ENCODE results near the gene LPP. TPM values are rescaled to one million over a fixed set of nuclear protein-coding genes. Genes with fewer than 3 reads are reported as not detected.
A peak's percentile ranks its signal among the peaks of the same experiment; 100 is the strongest.

The LPP gene
- total RNA-seq, 1 experiment from 2014 or later = 32.6 TPM

- DNase-seq (ENCODE audit: low read depth) = peak; percentile 88
Observed at GRCh38 chr3:188196232-188196990, 42.5 kb downstream of the LPP start.

DNA sequence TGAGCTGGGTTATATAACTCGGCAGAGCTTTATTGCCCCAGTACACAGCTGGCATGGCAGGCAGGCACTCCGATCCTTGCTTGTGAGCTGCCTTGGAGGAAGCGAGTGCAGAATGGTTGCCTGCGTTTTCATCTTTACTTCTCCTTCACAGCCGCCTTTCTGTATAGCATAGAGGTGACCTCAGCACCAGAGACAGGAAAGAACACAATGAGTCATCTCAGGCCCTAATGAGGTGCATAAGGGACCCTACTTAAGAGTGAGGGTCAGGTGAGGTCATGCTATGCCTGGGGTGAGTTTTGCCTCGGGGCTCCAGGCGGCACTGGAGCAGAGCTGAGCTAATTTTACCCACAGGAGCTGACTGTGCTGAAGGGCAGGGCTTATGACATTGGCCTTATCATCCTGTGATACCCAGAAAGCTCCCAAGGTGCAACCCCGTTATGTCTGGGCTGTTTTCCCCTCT, 43.5 kb downstream of the LPP start:
- DNase-seq (ENCODE audit: low read depth) = peak; percentile 96

- peak; percentile 37 for DNase-seq (ENCODE audit: low read depth)
Observed at GRCh38 chr3:188198001-188198400, 44.0 kb downstream of the LPP start.

- DNase-seq (ENCODE audit: low read depth) = no peak
Observed at GRCh38 chr3:188198760-188199327, 44.9 kb downstream of the LPP start.

DNA sequence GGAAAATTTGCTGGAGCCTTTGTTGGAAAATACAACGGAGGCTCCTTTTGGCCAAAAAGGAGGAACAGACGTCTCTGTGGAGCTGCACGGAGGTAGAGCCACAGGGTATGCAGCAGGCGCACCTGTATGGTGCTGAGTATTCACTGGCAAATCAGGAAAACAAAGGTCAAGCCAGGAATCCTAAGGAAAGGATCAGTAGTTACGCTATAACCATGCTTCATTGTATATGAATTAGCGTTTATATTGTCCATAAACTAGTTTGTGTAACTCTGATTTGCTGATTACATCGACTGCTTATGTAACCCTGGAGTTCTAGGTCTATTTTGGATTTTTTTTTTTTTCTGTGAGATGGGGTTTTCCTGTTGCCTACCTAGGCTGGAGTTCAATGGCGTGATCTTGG, 45.4 kb downstream of the LPP start:
- no peak for DNase-seq (ENCODE audit: low read depth)

GRCh38 chr3:188200481-188200880, 46.5 kb downstream of the LPP start:
- DNase-seq (ENCODE audit: low read depth) = no peak

DNA sequence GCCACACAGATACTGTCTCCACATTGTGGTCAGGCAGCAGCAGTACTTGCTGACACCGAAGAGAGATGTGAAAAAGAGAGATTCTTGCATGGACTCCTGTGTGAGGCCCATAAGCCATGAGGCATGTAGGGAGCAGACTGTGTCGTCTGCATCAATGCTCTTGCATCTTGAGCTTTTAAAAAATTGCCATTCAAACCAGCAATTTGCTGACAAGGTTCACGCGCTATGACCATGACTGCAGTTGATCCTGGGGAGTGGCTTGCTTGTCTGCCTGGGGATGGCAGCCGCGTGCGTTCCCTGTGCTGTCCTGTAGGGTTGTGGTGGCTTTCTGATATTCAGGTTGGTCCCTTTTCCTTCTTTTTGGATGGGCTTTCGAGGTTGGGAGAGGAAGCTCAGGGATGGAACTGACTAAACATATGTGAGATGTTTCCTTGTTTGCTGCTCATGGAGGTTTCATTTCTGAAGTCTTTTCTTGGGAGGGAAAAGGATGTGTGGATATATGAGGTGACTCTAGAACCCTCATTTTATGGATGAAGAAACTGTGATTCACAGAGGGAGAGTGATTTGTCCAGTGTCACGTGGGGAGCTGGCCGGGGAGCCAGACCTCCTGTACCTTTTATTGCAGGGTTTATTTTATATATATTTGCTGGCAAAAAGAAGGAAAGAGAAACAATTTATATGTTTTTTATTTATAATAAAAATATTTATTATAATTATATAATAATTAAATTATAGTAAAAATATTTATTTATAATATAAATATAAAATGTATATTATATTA, 48.6 kb downstream of the LPP start:
- no peak for DNase-seq (ENCODE audit: low read depth)

GRCh38 chr3:188204526-188204925, 50.6 kb downstream of the LPP start:
- DNase-seq (ENCODE audit: low read depth) = no peak

- peak; percentile 34 for DNase-seq (ENCODE audit: low read depth)
Observed at GRCh38 chr3:188205992-188206416, 52.0 kb downstream of the LPP start.

DNA sequence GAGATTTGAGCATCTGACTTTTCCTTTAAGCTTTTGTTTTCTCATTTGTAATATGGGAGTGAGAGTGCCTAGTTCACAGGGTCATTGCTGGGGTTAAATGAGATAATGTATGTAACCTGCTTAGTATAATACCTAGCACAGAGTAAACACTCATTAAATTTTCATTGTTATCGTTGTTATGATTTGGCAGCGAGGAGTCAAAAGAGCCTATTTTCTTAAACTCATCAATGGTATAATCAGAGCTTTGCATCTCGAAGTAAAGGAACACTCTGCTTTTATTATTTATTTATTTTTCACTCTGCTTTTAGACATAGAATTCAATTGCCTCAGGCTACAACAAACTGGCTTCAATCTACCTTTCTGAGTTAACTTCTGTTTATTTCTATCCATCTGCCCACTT, 52.8 kb downstream of the LPP start:
- no peak for DNase-seq (ENCODE audit: low read depth)

DNA sequence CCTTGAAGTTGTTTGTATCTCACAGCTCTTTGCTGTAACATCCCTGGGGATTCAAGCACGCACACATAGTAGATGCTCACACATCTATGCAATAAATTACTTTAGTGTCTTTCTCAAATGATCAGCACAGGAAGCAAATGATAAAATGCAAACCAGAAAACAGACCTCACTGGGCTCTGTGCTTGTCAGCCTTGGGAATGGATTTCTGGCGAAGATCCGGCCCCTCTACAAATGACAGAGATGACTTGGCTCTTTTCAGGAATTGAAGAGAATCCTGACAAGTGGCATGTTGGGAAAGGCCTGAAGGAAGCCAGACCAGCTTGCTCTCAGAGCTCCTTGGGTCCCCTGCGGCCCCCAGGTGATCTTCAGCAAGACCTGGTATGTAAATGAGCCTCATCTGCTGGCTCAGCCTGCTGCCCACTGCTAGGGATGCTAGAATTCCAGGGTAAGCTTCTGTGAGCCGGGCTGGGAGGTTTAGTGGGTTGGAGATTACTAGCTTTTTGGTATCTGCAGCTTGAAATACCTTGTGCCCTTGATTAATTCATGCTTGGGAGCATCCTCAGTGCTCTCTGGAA, 54.1 kb downstream of the LPP start:
- DNase-seq (ENCODE audit: low read depth) = no peak

- no peak for DNase-seq (ENCODE audit: low read depth)
Observed at GRCh38 chr3:188208516-188208981, 54.6 kb downstream of the LPP start.

GRCh38 chr3:188209034-188209433, 55.1 kb downstream of the LPP start:
- DNase-seq (ENCODE audit: low read depth) = no peak

GRCh38 chr3:188209740-188210139, 55.8 kb downstream of the LPP start:
- no peak for DNase-seq (ENCODE audit: low read depth)

- DNase-seq (ENCODE audit: low read depth) = peak; percentile 65
Observed at GRCh38 chr3:188211476-188211875, 57.5 kb downstream of the LPP start.

DNA sequence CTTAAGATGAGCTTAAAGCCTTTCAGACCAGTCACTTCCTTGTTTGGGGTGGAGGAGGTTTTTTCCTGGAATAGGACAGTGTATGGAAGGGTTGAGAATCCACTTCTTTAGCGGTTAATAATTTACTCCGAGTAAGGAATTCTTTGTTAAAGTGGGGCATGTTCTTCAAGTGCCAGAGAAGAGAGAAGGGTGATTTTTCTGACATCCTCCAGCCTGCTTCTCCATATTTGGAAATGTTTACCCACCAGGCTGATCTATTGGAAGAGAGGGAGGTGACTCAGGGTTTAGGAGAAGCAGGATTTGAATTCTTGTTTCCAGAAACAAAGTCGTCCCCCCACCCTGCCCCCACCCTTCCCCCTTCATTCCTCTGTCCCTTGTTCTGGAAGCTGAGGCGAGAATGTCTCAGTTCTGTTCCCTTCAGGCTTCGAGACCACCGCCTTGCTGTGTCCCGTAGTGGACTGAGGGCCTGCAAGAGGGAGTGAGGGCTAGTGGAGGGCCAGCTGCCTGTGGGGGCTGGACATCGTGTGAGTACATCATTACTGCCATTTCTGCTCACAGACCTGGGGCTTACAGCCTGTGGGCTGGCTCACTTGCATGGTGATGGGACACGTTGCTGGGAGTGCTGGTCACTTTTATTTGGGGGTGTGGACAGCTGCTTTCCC, 58.5 kb downstream of the LPP start:
- peak; percentile 81 for DNase-seq (ENCODE audit: low read depth)

- DNase-seq (ENCODE audit: low read depth) = no peak
Observed at GRCh38 chr3:188214442-188214841, 60.5 kb downstream of the LPP start.

DNA sequence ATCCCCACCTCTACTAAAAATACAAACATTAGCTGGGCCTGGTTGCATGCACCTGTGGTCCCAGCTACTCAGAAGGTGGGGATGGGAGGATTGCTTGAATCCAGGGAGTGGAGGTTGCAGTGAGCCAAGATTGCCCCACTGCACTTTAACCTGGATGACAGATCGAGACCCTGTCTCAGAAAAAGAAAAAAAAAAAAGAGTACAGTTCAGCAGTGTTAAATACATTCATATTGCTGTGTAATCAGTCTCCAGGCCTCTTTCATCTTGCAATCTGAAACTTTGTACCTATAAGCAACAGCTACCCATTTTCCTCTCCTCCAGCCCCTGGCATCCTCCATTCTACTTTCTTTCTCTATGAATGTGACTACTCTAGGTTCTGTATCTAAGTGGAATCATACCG, 61.2 kb downstream of the LPP start:
- no peak for DNase-seq (ENCODE audit: low read depth)

DNA sequence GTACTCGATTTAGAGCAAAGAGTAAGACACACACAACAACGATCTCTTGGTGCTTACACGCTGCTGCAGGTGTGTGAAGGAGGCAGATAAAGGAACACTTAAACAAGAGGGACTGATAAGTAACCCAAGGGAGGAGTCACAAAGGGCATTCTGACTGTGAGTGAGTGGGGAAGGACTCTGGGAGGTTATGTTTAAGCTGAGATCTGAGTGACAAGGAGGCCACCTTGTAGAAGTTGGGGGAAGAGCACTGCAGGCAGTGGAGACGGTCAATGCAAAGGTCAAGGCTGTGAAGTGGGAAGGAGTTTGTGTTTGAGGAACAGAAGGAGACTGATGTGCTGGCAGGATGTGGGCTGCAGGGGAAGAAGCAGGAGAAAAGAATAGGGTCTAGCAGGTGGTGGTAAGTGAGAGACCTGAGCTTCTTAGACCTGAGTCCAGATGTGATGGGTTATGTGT, 63.1 kb downstream of the LPP start:
- no peak for DNase-seq (ENCODE audit: low read depth)

- no peak for DNase-seq (ENCODE audit: low read depth)
Observed at GRCh38 chr3:188217726-188218125, 63.8 kb downstream of the LPP start.

- no peak for DNase-seq (ENCODE audit: low read depth)
Observed at GRCh38 chr3:188218603-188219002, 64.6 kb downstream of the LPP start.

DNA sequence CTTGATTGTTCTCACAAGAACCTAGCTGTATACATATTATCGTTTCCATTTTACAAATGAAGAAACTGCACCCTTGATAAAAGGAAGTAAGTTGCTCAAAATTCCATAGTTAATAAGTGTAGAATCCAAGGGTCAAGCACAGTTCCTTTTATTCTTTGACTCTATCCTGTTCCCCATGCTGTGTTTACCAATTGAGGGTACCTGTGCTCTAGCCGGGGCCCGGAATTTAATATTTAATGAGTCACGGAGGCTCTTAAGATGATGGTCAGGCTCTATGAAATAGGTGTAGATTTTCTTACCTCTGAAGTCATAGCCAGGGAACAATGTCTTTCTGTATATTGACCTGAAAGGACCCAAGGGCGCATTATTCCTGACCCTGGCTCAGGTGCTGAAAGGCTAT, 65.2 kb downstream of the LPP start:
- DNase-seq (ENCODE audit: low read depth) = no peak

Measured in M059J (cell line).